HG02588 (cell line): ENCODE results near the gene CCL2.
A peak's percentile ranks its signal among the peaks of the same experiment; 100 is the strongest.

ENCODE experiments used
- ATAC-seq: cut with Tn5 transposase; IDR thresholded peaks from one replicate; pipeline ENCODE4 v1.9.1; 2021; ENCODE audit warnings: mild to moderate bottlenecking, moderate library complexity; ENCODE audit not compliant: unreplicated experiment

Gene CCL2

DNA sequence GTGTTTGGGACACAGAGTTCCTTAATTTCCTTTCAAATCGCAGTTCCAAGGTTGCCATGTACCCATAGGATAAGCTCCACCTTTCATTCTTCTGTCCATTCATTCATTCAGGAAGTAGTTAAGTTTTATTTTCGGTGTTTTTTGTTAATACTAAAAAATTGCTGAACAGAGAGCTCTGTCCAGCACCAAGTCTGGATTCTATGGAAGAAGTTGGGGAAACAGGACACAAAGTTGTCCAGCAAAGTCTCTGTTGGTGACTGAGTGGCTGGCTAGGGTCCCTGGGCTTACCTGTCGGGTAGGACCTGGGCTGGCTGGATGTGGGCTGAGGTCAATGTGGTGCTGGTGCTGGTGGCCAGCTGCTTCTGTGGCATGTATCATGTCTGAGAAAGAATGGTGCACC, 17.6 kb upstream of the CCL2 start:
- ATAC-seq = no peak

DNA sequence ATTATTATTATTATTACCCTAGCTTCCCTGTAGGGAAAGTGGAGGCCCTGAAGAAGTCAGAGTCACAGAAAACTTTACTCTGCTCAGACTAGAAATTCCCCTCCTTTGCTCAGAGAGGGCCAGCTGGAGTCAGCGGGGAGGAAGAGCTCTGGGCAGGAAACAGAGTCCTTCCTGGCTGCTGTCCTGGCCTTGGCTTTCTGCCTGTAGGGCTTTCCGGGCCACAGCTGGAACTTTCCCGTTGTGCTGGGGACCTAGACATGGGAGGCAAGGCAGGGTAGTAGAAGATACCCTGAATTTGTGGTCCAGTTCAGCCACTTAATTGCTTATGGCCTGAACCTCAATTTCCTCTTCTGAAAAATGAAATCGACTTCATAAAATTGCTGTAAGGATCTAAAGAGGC, 14.0 kb upstream of the CCL2 start:
- ATAC-seq = no peak

DNA sequence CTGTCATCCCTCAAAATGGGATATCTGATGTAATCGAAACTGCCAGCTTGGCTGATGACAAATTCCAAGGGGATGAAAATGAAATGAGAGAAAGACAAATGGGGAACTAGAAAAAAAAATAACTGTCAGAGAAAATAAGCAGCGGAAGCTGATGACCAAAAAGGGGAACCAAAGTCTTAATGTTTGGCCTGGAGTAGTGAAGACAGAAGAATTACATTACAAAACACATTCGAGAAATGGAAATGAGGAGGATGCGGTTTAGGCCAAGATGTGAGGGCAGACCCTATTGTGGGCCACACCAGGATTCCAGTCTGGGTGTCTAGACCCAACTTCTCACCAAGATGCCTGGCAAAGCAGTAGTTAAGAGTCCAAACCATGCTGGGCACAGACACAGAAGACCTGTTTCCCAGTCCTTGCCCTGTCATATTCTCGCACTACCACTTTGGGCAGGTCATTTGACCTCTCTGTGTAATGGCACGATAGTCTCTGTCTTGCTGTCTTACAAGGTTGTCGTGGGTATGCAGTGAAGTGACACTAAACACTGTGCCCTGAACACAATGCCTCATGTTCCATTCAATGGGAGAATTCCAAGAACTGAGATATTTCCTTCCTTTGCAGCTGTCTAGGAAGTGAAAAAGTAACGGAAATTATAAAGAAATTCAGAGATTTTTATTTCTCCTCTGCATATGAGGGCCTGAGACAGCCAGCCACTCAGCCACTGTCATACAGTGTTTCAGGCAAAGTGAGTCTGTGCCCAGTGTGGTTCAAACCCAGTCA, 12.3 kb upstream of the CCL2 start:
- ATAC-seq = no peak

DNA sequence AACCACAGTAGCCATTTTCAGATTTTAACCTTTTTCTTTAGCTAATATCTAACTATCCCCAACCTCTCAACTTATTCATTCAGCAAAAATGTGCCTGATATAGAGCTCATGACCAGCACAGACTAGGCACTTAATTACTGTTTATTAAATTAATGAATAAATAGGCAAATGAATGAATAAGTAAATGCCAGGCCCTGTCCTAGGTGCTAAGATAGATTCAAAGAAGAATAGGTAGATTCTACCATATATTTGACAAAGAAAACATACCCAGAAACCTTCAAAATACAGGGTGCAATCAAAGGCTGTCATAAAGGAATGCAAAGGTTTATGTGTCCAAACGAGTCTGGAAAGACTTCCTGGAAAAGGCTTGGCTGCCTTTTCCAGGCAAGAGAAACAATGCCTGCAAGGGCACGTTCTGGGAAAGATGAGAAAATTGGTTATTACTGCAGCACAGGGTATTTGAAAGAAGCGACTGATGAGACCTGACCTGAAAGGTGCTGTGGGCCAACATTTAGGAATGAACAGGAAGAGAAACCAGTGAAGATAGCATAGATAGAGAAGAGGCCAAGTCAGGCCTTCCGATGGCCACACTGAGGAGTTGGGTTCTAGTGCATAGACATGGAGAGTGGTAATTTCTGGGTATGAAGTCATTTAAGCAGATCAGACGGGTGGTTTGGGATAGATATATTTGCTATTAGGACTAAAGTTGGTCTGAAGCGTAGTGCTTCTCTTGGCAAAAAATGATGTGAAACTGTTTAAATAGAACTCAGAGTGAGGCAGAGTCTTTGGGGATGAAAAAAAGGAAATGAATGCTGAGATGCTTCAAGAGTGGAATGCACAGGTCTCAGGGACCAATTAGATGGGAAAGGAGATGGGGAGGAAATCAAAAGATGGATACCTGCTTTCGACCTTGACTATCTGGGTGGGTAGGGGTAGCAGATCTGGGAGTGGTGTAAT, 11.4 kb upstream of the CCL2 start:
- ATAC-seq = no peak

DNA sequence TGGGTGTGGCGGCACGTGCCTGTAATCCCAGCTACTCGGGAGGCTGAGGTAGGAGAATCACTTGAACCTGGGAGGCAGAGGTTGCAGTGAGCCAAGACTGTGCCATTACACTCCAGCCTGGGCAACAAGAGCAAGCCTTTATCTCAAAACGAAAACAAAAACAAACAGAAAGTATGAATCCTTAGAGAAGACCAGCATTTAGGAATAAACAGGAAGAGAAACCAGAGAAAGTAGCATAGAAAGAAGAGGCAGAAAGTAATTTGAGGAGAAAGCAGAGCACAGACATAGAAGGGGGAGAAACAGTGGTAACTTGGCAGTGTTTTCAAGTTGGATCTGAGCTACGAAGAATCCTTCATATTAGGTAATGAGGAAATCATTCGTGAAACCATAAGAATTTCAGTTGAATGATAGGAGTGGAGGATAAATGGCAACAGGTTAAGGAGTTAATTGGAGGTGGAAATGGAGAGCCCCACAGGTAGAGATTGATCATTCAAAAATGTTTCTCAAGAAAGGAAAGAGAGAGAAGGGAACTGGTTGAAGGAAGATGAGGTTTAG, 9.7 kb upstream of the CCL2 start:
- ATAC-seq = no peak

DNA sequence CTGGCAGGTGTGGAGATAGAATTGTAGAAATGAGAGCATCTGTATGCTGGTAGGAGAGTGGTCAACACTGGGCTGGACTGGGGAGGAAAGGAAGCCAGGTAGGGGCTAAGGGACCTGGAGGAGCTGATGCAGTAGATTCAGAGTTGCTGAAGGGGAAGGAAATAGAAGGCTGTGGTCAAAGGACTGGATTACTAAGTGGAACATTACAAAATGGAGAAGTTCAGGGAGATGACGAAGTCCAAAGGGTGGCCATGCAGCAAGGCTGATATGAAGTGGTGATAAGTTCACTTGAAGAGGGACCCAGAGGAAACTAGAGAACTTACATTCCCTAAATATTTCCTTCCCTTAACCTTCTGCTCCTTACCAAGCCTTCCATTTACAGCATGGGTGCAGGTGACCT, 8.6 kb upstream of the CCL2 start:
- ATAC-seq = no peak

DNA sequence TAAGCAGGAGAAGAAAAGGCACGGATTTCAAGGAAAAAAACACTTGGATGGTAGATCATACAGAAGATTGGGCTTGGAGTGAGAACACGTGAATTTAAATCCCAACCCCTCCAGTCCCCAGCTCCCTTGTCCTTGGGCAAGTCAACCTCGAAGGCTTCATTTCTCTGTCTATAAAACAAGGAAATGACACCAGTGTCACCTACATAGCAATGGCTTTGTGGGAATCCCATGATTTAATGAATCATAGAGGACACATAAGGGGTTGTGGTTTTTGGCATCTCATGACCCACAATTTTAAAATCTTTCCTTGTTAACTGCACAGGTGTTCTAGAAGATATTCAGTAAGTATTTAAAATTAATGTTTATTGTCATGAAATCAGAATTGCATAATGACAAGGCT, 8.2 kb upstream of the CCL2 start:
- no peak for ATAC-seq

DNA sequence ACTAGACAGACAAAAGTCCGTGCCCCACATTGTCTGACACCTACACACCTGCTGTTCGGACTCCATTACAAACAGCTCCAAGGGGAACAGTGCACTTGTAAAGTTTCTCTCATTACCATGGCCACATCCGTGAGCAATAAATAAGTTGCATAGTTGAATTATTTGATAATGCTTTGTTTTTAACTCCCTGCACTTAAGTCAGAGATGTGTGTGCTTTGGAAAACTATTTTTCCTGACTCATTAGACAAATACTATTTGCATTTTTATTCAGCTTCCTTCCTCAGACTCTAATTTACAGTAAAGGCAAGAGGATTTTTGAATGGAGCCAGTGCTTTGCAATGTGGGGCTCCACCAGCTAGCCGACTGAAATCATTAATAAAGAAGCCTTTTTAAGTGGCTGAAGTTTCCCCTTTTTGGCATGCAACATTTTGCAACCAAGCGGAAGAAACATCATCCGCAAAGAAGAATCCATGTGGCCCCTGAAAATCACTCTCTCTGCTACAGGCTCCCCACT, 6.5 kb upstream of the CCL2 start:
- no peak for ATAC-seq

DNA sequence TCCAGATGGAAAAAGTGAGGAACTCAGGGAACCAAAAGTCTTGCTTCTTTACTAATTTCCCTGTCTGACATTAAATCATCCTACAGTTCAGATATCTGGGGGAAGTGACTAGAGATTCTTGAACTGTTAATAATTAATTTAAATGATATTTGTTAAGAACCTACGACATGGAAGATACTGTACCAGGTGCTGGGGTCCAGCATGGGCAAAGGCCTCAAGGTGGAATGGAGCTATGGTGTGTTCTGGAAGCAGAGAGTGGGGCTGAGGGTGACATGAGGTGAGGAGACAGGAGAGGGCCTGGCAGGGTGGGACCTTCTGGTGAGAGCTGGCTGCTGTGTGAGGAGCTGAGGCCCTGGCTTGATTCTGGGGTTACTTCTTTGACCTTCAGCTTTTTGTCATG, 6.0 kb upstream of the CCL2 start:
- ATAC-seq = no peak

DNA sequence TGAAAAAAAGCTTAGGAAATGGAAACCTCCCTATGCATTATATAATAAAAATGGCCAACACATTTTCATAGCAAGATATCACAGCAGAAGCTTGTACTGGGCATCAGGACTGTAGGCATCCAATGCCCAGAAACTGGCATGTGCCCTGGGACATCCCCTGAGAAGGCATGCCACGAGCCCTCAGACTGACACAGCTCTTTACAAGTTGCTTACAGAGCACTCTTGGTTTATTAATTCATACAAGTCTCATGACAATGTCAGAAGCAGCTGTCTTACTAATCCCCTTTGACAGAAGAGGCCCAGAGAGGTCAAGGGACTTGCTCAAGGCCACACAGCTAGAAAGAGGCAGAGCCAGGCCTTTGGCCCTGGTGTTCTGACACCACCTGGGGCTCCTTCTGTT, 5.6 kb upstream of the CCL2 start:
- ATAC-seq = no peak

DNA sequence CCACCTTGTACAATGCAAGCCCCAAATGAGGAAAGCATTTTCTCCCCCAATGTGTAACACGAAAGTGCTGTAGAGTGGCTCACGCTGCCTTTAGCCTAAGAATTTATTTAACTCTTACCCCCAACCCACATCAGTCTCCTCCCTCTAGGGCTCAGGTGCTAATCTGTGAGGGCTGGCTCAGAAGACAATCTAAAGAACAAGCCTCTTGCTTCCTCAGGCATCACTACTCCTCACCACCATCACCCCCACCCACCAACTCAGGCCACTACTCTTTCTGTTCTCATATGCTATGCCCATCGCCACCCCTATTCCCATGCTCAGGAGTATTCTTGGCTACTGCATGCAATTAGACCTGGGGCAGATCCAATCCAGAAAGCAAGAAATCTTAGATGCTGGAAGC, 3.9 kb upstream of the CCL2 start:
- ATAC-seq = no peak

DNA sequence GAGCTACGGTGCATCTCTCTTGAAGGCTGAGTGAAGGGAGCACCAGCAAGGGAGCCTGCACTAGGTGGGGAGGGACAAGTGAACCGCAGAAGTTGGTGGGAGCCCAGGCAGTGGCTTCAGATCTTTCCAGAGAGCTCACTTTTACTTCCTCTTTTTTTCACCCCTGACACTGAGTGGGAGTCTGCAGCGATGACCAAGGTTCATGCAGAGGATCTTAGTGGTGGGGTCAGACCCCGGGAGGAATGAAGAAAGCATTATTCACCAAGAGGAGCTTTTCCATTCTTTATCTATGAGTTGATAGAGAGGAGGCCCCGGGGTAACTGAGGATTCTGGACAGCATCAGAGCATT, 3.0 kb upstream of the CCL2 start:
- ATAC-seq = peak; percentile 47

DNA sequence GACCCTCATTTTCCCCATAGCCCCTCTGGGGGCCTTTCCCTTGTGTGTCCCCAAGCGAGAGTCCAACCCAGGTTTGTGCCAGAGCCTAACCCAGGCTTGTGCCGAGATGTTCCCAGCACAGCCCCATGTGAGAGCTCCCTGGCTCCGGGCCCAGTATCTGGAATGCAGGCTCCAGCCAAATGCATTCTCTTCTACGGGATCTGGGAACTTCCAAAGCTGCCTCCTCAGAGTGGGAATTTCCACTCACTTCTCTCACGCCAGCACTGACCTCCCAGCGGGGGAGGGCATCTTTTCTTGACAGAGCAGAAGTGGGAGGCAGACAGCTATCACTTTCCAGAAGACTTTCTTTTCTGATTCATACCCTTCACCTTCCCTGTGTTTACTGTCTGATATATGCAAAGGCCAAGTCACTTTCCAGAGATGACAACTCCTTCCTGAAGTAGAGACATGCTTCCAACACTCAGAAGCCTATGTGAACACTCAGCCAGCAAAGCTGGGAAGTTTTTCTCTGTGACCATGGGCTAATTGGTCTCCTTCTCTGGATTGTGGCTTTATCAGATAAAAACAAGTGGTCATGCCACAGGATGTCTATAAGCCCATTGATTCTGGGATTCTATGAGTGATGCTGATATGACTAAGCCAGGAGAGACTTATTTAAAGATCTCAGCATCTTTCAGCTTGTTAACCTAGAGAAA, 2.5 kb upstream of the CCL2 start:
- peak; percentile 11 for ATAC-seq

DNA sequence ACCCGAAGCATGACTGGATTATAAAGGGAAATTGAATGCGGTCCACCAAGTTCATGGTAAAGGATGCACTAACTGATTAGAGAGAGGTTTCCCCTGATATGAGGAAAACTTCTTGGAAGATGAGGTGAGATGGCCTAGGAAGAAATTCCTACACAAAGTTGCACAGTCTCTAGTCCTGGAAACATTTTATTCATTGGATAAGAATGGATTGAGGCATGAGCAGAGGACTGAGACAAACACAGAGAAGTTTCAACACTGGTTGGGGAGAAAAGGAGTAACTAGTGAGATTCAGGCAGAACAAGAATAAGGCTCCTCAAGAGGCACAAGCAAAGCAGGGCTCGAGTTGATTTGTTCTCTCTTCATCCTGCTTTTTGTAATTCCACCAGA, 2.0 kb upstream of the CCL2 start:
- ATAC-seq = no peak

DNA sequence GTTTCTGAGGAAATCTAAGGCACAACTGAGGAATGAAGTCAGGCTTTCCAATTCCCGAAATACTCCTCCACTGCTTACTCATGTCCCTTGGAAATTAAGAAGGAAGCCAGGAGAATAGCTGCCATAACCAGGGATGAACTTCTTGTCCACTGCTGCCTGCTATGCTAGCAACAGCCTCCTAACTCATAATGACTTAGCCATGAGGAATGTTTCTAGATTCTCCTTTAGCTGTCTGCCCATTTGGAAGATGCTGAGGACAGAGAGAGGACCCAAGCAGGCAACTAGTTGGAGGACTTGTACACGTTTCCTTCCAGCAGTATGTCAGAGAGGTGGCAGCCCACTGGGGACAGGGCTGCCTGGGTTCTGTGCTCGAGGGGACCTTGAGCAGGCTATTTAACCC, 939 bp upstream of the CCL2 start:
- no peak for ATAC-seq

DNA sequence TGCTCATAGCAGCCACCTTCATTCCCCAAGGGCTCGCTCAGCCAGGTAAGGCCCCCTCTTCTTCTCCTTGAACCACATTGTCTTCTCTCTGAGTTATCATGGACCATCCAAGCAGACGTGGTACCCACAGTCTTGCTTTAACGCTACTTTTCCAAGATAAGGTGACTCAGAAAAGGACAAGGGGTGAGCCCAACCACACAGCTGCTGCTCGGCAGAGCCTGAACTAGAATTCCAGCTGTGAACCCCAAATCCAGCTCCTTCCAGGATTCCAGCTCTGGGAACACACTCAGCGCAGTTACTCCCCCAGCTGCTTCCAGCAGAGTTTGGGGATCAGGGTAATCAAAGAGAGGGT, 272 bp downstream of the CCL2 start:
- ATAC-seq = no peak

DNA sequence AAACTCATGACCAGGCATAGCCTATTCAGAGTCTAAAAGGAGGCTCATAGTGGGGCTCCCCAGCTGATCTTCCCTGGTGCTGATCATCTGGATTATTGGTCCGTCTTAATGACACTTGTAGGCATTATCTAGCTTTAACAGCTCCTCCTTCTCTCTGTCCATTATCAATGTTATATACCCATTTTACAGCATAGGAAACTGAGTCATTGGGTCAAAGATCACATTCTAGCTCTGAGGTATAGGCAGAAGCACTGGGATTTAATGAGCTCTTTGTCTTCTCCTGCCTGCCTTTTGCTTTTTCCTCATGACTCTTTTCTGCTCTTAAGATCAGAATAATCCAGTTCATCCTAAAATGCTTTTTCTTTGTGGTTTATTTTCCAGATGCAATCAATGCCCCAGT, 756 bp downstream of the CCL2 start:
- no peak for ATAC-seq

DNA sequence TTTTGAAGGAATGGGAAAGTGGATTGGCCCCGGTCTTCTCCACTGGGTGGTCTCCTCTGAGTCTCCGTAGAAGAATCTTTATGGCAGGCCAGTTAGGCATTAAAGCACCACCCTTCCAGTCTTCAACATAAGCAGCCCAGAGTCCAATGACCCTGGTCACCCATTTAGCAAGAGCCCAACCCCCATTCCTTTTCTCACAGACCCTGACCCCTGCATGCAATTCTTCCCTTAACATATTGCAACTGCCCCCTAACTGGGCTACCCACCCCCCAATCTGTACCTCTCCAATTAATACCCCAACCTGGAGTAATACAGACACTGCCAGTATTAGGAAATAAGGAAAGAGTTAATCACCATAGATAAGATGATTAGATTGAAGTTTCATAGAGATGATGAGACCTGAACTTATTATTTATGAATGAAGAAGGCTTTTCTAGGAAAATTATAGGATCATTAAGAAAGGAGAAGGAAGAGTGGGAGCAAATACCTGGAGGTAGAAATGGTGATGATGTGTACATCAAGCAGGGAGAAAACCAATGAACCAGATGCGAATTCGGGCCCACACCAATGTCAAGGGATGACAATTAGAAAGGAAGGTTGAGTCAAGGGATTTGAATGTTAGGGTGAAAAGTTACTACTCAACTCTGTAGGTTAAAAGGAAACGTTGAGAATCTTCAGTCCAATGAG, 2.4 kb downstream of the CCL2 start:
- no peak for ATAC-seq

DNA sequence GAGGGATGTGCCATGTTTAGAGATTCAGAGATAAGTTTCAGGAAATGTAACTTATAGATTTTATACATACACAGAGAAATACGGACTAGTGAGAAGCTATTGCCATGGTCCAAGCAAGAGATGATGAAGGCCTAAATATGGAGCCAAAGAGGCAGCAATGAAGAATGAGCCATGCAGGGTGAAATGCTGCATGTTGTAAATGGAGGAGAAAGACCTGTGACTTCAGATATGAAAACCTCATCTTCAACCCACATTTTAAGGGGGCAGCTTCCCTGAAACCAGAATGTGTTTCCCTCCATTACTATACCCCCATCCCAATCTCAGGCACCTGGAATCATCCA, 2.9 kb downstream of the CCL2 start:
- no peak for ATAC-seq

DNA sequence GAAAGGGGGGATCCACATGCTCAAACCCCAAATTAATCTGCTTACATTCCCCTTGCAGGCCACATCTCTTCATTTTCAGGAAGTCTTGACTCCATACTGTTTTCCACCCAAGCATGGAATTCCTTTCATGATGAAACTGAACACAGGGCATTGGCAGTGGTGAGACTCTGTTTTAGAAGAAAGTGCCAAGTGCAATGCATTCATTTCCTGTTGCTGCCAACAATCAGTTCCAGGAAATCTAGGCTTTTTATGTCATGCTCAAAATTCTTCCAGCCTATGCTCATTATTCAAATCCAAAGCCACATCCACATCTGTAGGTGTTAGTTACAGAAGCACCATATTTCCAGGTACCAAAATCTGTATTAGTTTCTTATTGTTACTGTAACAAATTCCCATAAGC, 4.1 kb downstream of the CCL2 start:
- ATAC-seq = no peak

DNA sequence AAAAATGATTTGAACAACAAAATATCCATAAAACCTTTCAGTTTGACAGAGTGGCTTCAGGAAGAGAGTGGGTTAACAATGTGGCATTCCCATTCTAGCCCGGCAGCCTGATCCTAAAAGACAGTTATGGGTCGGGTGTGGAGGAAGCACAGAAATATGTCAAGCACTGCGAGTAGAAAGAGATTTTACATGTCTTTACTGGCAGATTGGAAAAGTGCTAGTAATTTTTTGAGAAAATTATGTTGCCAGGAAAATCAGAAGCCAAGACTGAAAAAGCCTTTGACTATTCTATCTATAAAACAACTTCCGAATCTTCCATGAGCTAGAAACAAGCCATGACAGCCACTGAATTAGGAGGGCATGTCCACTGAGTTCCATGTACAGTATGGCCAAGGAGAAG, 5.8 kb downstream of the CCL2 start:
- no peak for ATAC-seq
